Renal cortex interstitium (tissue), 11 donors: ENCODE results near the gene UQCC5. TPM values are rescaled to one million over a fixed set of nuclear protein-coding genes. Genes with fewer than 3 reads are reported as not detected.
A peak's percentile ranks its signal among the peaks of the same experiment; 100 is the strongest.

Experiments
- DNase-seq, 11 donors: peaks; one replicate each; pipeline ENCODE4 v3.0.0-alpha.2; 2013; ENCODE audit warnings: low read depth in 9 of 11, low spot score in 4 of 11; ENCODE audit errors: extremely low read depth in 1 of 11
- polyA plus RNA-seq, 3 donors: library from polyadenylated mRNA; unstranded; fragments of 120-200 nt; gene quantifications; one replicate each; pipeline ENCODE4 v1.2.1, GENCODE V29; 2013; ENCODE audit not compliant: insufficient read length in 3 of 3

UQCC5 gene
- polyA plus RNA-seq, 3 donors: 17.4 to 28.2 (median 20.8) TPM

- DNase-seq: no peak
These were observed 8.4 kb upstream of the UQCC5 start for GRCh38 chr3:52527732-52528585.

DNA sequence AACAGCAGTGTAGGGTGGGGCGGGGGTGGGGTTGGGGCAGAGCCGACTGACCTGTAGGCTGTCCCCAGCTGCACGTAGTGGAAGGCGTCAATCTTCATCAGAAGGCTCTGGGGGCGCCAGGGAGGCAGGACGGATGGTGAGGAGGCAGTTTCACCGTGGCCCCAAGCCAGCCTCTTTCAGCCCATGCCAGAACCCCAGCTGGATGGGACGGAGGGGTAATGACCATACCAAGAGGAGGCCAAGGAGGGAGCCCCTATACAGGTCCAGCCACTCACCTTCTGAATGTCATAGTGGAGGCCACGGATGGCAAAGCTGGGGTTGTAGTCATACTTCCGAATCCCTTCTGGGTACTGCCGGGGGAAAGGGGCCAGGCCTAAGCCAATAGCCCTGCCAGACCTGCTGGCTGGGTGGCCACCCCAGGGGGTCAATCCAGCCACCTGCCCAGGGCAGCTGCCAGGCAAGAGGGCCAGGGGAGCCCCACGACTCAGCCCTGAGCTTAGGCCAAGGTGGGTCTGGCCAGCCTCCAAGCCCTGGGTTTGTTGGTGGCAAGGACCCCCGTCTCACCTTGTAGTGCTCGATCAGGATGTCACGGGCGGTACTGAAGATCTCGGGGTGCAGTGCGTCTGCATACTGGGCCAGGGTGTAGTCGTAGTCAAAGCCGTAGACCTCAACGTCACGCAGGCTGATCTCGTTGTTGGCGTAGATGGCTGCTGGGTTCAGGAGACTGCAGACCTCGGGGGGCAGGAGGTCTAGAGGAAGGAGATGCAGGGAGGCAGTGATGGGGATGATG lies 7.6 kb upstream of the UQCC5 start:
- DNase-seq: no peak

- no peak for DNase-seq
These were observed 6.8 kb upstream of the UQCC5 start for GRCh38 chr3:52529376-52530333.

GRCh38 chr3:52530918-52531826 lies 5.2 kb upstream of the UQCC5 start:
- DNase-seq: no peak

- DNase-seq: no peak
These were observed 4.4 kb upstream of the UQCC5 start for GRCh38 chr3:52531860-52532516.

- DNase-seq: no peak
These were observed 3.9 kb upstream of the UQCC5 start for GRCh38 chr3:52532517-52532837.

- DNase-seq: peak in 1 of 11 donors; percentile 21
These were observed 3.4 kb upstream of the UQCC5 start for GRCh38 chr3:52532838-52533622.

GRCh38 chr3:52533623-52534280 lies 2.7 kb upstream of the UQCC5 start, which contains the start of gene NT5DC2:
NT5DC2 (minus strand) TSS chr3:52533857; CDS start chr3:52533737, 120 bp downstream.
- DNase-seq: peak in 5 of 11 donors; percentile 62 to 70 (median 68)

DNA sequence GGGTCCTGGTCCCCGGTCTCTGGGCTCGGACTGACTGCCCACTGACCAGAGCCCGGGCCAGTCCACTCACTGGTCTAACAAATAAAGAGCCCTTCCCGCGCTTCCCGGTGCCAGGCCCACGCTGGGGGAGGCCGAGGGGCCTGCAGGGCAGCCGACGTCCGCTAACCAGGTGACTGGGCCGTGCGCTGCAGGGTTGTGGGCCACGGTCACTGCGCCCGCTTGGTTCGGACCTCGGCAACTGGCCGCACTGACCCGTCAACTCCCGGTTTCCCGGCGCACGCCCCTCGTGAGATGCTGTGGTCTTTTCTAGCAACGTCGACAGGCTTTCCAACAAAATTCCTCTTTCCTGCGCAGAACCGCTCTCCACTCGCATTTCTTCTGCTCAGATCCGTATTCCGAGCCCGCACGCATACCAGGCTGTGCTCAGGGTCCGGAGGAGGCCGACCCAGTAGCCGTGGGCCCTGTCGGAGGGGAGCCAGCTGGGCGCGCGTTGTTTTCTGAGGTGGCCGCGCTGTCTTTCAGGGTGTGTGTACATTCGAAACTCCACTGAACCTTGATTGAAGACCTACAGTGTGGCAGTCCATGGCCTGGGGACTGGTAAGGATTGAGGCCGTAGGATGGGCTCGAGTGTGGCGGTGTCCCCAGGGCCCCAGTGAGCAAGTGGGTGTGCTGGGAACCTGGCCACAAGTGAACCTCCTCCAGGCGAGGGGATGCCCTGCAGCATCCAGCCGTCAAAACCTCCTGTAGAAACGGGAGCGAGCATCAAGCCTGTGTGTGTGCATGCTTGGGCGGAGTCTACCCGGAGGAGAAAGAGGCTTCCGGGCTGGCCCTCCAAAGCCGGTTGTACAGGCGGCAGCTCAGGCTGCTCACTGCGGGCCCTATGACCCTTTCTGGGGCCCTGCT lies 1.9 kb upstream of the UQCC5 start:
- no peak for DNase-seq

DNA sequence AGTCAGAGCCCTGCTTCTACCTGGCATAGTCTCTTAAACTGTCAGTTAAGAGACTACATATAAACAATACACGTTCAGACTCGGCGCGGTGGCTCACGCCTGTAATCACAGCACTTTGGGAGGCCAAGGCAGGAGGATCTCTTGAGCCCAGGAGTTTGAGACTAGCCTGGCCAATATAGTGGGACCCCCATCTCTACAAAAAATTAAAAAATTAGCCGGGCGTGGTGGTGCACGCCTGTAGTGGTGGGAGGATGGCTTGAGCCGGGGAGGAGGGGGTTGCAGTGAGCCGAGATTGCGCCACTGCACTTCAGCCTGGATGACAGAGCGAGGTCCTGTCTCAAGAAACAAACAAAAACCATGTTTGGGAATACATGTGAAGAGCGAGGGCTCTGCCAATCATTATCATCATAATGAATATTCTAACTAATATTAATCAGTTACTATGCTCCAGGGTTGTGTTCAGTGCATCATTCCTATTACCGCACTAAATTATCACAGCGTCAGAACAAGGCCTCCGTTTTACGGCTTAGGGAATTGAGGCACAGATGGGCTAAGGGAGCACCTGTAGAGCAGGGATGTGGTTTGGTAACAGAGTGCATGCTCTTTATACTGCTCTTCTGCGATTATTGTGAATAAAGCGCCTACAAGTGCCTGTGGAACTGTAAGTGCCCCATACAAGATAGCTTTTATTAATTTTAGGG lies 844 bp upstream of the UQCC5 start:
- no peak for DNase-seq

DNA sequence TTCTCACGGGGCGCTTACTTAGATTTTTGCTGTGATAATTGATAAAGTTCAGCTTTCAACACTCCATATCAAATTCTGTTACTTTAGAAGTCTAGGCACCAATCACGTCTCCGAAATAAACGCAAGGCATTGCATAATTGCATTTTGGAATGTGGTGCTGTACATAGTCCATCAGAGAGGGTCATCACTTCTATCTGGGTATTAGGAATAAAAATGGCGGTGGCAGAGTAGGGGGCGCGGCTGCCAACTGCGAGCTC lies 365 bp upstream of the UQCC5 start:
- DNase-seq: no peak

DNA sequence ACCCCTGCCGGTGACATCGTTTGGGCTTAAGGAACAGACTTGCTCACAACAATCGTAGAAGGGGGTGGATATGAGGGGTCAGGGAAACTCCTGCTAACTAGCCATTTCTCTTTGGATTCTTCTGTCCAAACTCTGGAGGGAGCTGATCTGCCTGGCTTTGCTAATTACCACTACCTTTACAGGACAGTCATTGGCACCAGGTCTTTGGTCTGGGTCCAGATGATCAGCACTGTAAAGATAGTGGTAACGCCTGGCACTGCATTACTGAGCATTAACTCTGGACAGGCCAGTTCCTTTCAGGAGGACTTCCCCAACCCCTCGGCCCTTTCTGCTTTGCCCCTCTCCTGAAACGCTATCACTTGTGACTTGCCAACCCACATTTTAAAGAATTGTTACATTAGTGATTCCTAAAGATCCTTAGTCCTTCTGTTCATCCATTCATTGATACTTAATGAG lies 788 bp downstream of the UQCC5 start:
- no peak for DNase-seq

DNA sequence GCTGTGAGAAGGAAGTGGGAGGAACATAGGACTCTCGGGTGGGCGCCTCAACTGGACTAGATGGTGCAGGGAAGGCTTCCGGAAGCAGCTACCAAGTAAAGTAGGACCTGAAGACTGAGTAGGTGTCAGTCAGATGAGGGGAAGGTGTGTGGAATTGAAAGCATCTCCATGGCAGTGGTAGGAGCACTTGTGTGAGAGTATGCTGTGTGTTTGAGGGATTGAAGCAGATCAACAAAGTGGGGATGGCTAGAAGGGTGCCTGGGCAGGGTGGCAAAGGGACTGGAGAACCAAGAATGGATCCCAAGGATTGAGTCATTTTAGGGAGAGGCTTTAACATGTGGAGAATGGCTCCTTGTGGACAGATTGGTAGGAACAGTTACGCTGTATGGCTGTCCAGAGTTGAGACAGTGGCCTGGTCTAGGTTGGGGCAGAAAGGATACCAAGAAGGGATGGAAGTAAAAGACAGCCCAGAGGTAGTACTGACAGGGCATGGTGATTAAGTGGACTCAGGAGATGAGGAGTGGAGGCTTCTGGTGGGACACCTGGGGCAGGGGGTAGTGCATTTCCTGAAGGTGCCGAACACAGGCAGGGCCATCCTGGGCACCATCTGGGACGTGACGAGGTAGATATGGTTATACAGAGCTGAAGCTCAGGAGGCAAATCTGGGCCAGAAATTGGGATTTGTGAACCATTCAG lies 1.5 kb downstream of the UQCC5 start:
- DNase-seq: no peak

GRCh38 chr3:52539010-52539653 lies 2.7 kb downstream of the UQCC5 start:
- DNase-seq: no peak
